CD4-positive, alpha-beta T cell treated with Interleukin-17A for 4 hours (primary cell): ENCODE results near the gene IL9R.
"Not testable (repeated sequence)": the region's sequence is repeated elsewhere in the genome, so short reads cannot be mapped to it uniquely, and the experiment has no call there.

ENCODE experiments used
- DNase-seq: peaks from one replicate; pipeline ENCODE4 v3.0.0-alpha.2; 2020; ENCODE audit warnings: mixed read lengths

The IL9R gene

GRCh38 chrX:155997436-155997835 is at the start of gene IL9R:
TSS of gene IL9R (plus strand) at chrX:155997696. CDS start at chrX:155997760, 64 bp downstream.
- peak; percentile 31 for DNase-seq

- no peak for DNase-seq
Measured at GRCh38 chrX:155949098-155949497, 48.4 kb upstream of the IL9R start.

GRCh38 chrX:155951237-155951789 is 46.2 kb upstream of the IL9R start:
- DNase-seq = no peak

- DNase-seq = no peak
Measured at GRCh38 chrX:155953055-155953454, 44.4 kb upstream of the IL9R start.

GRCh38 chrX:155954793-155955192 is 42.7 kb upstream of the IL9R start:
- DNase-seq = no peak

- DNase-seq = no peak
Measured at GRCh38 chrX:155956099-155956498, 41.4 kb upstream of the IL9R start.

- no peak for DNase-seq
Measured at GRCh38 chrX:155956649-155957048, 40.8 kb upstream of the IL9R start.

GRCh38 chrX:155957843-155958242 is 39.7 kb upstream of the IL9R start:
- DNase-seq = no peak

GRCh38 chrX:155959018-155959587 is 38.4 kb upstream of the IL9R start:
- no peak for DNase-seq

GRCh38 chrX:155962906-155963305 is 34.6 kb upstream of the IL9R start:
- DNase-seq = no peak

GRCh38 chrX:155966876-155967275 is 30.6 kb upstream of the IL9R start:
- DNase-seq = peak; percentile 13

GRCh38 chrX:155967653-155968325 is 29.7 kb upstream of the IL9R start:
- no peak for DNase-seq

- no peak for DNase-seq
Measured at GRCh38 chrX:155968326-155968661, 29.2 kb upstream of the IL9R start.

GRCh38 chrX:155968791-155969190 is 28.7 kb upstream of the IL9R start:
- no peak for DNase-seq

- DNase-seq = not testable (repeated sequence)
Measured at GRCh38 chrX:155971658-155972057, 25.8 kb upstream of the IL9R start.

- DNase-seq = not testable (repeated sequence)
Measured at GRCh38 chrX:155972241-155972640, 25.3 kb upstream of the IL9R start.

GRCh38 chrX:155983326-155983725 is 14.2 kb upstream of the IL9R start:
- DNase-seq = no peak

- DNase-seq = no peak
Measured at GRCh38 chrX:155985208-155985607, 12.3 kb upstream of the IL9R start.

- not testable (repeated sequence) for DNase-seq
Measured at GRCh38 chrX:155986995-155987394, 10.5 kb upstream of the IL9R start.

- DNase-seq = no peak
Measured at GRCh38 chrX:155988859-155989258, 8.6 kb upstream of the IL9R start.

GRCh38 chrX:155993421-155993820 is 4.1 kb upstream of the IL9R start:
- no peak for DNase-seq

GRCh38 chrX:155995321-155995875 is 2.1 kb upstream of the IL9R start:
- no peak for DNase-seq

GRCh38 chrX:155998116-155998515 is 620 bp downstream of the IL9R start:
- no peak for DNase-seq

GRCh38 chrX:155998761-155999510 is 1.4 kb downstream of the IL9R start:
- DNase-seq = no peak
